Measurements from ENCODE around the gene PEAK3.
A peak's percentile ranks its signal among the peaks of the same experiment; 100 is the strongest.

PEAK3 gene

GRCh38 chr19:2315121-2315817, 33.3 kb upstream of the PEAK3 start:
- TF ChIP-seq CTCF (conservative IDR thresholded peaks at IDR 0.05; ENCODE audit: low read depth, low read length) = no peak
- DNase-seq (ENCODE audit: low read depth) = no peak
- H3K4me3 ChIP-seq (ENCODE audit: low read length) = no peak overlapping the region

GRCh38 chr19:2312820-2313501, 31.0 kb upstream of the PEAK3 start:
- DNase-seq (ENCODE audit: low read depth) = no peak
- H3K4me3 ChIP-seq (ENCODE audit: low read length) = no peak overlapping the region
- TF ChIP-seq CTCF (conservative IDR thresholded peaks at IDR 0.05; ENCODE audit: low read depth, low read length) = no peak

- DNase-seq (ENCODE audit: low read depth) = no peak
- H3K4me3 ChIP-seq (ENCODE audit: low read length) = no peak overlapping the region
- TF ChIP-seq CTCF (conservative IDR thresholded peaks at IDR 0.05; ENCODE audit: low read depth, low read length) = no peak
These were observed 29.1 kb upstream of the PEAK3 start for GRCh38 chr19:2311093-2311492.

- no peak for TF ChIP-seq CTCF (conservative IDR thresholded peaks at IDR 0.05; ENCODE audit: low read depth, low read length)
- no peak overlapping the region for H3K4me3 ChIP-seq (ENCODE audit: low read length)
- no peak for DNase-seq (ENCODE audit: low read depth)
These were observed 27.9 kb upstream of the PEAK3 start for GRCh38 chr19:2309734-2310362.

GRCh38 chr19:2308114-2308556, 26.2 kb upstream of the PEAK3 start, which contains the start of gene LINGO3:
Gene LINGO3, minus strand, starts transcription at chr19:2308154. Its CDS starts 16,378 bp downstream, at chr19:2291776.
- H3K4me3 ChIP-seq (ENCODE audit: low read length) = peak within 1 kb of the TSS; percentile 11
- no peak for TF ChIP-seq CTCF (conservative IDR thresholded peaks at IDR 0.05; ENCODE audit: low read depth, low read length)
- no peak for DNase-seq (ENCODE audit: low read depth)

GRCh38 chr19:2307518-2308012, 25.6 kb upstream of the PEAK3 start:
- H3K4me3 ChIP-seq (ENCODE audit: low read length) = peak overlapping the region; percentile 11
- DNase-seq (ENCODE audit: low read depth) = no peak
- no peak for TF ChIP-seq CTCF (conservative IDR thresholded peaks at IDR 0.05; ENCODE audit: low read depth, low read length)

Measured in retinal pigment epithelial cell (primary cell).